GM21619 (cell line): ENCODE results near the gene TM7SF3.

Experiments
- ATAC-seq: cut with Tn5 transposase; IDR thresholded peaks from one replicate; pipeline ENCODE4 v1.9.1; 2021; ENCODE audit not compliant: unreplicated experiment

The TM7SF3 gene

GRCh38 chr12:26935636-26936378, 78.4 kb downstream of the TM7SF3 start:
- ATAC-seq, result no peak

DNA sequence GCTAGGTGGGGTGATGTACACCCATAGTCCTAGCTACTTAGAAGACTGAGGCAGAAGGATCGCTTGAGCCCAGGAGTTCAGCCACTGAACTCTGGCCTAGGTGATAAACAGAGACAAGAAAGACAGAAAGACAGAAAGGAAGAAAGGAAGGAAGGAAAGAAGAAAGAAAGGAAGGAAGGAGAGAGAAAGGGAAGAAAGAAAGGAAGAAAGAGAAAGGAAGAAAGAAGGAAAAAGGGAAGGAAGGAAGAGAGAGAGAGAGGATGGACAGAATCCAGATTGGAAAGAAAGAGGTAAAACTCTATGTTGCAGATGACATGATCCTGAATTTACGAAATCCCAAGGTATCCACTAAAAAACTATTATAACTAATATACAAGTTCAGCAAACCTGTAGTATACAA, 84.6 kb downstream of the TM7SF3 start:
- no peak for ATAC-seq

DNA sequence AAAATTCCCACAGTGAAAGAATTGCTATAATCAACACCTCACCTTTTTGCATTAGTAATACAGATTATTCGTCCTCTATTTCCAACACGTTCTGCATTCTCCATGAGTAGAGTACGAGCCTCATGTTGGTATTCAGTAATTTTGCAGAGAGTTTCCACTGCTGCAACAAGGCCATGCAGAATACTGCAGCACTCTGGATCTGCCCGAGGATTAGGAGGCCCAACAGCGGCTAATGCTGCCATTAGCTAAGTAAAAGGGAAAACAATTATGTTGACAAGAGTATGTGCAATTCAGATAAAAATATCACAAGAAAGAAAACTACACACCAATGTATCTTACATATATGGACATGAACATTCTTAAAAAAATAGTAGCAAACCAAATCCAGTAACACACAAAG, 85.5 kb downstream of the TM7SF3 start:
- ATAC-seq, result no peak
